ENCODE data around the gene ANKRD9.

DNA sequence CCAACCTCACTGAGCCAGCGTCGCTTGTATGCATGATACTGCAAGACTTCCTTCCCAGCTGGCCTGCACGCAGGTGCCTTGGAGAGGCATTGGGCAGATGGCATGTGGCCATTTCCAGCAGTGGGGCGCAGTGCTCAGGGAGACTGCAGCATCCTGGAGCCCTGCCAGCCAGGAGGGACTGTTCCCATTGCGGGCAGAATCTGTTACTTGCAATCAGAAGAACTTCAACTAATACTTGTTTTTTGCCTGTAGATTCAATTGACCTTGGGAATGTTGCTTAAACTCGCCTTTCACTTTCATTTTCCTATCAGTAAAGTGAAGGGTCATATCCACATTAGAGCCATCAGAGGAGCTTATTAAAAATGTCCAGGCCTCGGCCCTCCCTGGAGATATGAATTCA lies 29.8 kb downstream of the ANKRD9 start:
- TF ChIP-seq, protein P1, sequence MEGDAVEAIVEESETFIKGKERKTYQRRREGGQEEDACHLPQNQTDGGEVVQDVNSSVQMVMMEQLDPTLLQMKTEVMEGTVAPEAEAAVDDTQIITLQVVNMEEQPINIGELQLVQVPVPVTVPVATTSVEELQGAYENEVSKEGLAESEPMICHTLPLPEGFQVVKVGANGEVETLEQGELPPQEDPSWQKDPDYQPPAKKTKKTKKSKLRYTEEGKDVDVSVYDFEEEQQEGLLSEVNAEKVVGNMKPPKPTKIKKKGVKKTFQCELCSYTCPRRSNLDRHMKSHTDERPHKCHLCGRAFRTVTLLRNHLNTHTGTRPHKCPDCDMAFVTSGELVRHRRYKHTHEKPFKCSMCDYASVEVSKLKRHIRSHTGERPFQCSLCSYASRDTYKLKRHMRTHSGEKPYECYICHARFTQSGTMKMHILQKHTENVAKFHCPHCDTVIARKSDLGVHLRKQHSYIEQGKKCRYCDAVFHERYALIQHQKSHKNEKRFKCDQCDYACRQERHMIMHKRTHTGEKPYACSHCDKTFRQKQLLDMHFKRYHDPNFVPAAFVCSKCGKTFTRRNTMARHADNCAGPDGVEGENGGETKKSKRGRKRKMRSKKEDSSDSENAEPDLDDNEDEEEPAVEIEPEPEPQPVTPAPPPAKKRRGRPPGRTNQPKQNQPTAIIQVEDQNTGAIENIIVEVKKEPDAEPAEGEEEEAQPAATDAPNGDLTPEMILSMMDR (IDR thresholded peaks at IDR 0.05; ENCODE audit: poor library complexity), result no peak
- no peak for TF ChIP-seq EZH2 (IDR thresholded peaks at IDR 0.05; ENCODE audit: borderline replicate concordance)

Measured in hepatocyte (in vitro differentiated cells).